ENCODE measurements around the gene TEX101.
A peak's percentile ranks its signal among the peaks of the same experiment; 100 is the strongest.

DNA sequence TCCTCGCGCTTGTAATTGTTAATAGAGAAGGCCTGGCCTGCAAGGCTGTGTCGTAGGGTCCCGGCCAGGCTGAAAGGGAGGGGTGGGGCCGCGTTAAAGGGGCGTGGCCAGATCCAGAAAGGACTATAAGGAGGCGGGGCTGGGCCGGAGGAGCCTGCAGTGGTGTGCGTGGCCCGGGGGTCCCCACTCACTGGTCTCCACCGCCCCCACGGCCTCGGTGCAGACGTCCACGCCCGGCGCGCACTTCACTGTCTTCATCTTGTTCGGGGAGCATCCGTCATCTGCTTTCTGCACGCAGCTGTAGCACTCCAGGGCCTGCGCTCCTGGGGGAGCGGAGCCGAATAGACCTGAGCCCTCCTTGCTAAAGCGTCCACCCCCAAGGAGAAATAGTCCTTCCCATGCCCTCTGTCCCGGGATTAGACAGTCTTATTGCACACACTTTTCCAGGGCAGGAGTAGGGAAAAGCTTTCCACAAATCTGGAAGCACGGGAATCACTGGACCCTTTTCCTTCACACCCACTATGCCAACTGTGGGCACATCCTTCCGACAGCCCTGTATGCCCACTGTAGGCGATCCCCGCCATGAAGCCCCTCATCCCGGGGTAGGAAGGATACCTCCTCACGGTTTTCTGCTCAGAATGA is 49.6 kb downstream of the TEX101 start:
- no peak for TF ChIP-seq BCL11A (tag by site-specific recombination; IDR thresholded peaks at IDR 0.05; ENCODE audit: low read depth)
- TF ChIP-seq, protein P1, sequence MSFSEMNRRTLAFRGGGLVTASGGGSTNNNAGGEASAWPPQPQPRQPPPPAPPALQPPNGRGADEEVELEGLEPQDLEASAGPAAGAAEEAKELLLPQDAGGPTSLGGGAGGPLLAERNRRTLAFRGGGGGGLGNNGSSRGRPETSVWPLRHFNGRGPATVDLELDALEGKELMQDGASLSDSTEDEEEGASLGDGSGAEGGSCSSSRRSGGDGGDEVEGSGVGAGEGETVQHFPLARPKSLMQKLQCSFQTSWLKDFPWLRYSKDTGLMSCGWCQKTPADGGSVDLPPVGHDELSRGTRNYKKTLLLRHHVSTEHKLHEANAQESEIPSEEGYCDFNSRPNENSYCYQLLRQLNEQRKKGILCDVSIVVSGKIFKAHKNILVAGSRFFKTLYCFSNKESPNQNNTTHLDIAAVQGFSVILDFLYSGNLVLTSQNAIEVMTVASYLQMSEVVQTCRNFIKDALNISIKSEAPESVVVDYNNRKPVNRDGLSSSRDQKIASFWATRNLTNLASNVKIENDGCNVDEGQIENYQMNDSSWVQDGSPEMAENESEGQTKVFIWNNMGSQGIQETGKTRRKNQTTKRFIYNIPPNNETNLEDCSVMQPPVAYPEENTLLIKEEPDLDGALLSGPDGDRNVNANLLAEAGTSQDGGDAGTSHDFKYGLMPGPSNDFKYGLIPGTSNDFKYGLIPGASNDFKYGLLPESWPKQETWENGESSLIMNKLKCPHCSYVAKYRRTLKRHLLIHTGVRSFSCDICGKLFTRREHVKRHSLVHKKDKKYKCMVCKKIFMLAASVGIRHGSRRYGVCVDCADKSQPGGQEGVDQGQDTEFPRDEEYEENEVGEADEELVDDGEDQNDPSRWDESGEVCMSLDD (tag by site-specific recombination; IDR thresholded peaks at IDR 0.05), result 0 out of 2 replicates have a peak, but pooled peaks have one; percentile 8
- TF ChIP-seq, protein P2, sequence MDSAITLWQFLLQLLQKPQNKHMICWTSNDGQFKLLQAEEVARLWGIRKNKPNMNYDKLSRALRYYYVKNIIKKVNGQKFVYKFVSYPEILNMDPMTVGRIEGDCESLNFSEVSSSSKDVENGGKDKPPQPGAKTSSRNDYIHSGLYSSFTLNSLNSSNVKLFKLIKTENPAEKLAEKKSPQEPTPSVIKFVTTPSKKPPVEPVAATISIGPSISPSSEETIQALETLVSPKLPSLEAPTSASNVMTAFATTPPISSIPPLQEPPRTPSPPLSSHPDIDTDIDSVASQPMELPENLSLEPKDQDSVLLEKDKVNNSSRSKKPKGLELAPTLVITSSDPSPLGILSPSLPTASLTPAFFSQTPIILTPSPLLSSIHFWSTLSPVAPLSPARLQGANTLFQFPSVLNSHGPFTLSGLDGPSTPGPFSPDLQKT (IDR thresholded peaks at IDR 0.05; ENCODE audit: borderline replicate concordance, low read depth, low read length), result no peak
- TF ChIP-seq, protein P3, sequence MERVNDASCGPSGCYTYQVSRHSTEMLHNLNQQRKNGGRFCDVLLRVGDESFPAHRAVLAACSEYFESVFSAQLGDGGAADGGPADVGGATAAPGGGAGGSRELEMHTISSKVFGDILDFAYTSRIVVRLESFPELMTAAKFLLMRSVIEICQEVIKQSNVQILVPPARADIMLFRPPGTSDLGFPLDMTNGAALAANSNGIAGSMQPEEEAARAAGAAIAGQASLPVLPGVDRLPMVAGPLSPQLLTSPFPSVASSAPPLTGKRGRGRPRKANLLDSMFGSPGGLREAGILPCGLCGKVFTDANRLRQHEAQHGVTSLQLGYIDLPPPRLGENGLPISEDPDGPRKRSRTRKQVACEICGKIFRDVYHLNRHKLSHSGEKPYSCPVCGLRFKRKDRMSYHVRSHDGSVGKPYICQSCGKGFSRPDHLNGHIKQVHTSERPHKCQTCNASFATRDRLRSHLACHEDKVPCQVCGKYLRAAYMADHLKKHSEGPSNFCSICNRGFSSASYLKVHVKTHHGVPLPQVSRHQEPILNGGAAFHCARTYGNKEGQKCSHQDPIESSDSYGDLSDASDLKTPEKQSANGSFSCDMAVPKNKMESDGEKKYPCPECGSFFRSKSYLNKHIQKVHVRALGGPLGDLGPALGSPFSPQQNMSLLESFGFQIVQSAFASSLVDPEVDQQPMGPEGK (tag by site-specific recombination; IDR thresholded peaks at IDR 0.05), result no peak
- TF ChIP-seq, protein P4, sequence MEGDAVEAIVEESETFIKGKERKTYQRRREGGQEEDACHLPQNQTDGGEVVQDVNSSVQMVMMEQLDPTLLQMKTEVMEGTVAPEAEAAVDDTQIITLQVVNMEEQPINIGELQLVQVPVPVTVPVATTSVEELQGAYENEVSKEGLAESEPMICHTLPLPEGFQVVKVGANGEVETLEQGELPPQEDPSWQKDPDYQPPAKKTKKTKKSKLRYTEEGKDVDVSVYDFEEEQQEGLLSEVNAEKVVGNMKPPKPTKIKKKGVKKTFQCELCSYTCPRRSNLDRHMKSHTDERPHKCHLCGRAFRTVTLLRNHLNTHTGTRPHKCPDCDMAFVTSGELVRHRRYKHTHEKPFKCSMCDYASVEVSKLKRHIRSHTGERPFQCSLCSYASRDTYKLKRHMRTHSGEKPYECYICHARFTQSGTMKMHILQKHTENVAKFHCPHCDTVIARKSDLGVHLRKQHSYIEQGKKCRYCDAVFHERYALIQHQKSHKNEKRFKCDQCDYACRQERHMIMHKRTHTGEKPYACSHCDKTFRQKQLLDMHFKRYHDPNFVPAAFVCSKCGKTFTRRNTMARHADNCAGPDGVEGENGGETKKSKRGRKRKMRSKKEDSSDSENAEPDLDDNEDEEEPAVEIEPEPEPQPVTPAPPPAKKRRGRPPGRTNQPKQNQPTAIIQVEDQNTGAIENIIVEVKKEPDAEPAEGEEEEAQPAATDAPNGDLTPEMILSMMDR (tag by site-specific recombination; IDR thresholded peaks at IDR 0.05), result no peak
- TF ChIP-seq ZNF423 (tag by site-specific recombination; IDR thresholded peaks at IDR 0.05), result no peak
- TF ChIP-seq, protein P5, sequence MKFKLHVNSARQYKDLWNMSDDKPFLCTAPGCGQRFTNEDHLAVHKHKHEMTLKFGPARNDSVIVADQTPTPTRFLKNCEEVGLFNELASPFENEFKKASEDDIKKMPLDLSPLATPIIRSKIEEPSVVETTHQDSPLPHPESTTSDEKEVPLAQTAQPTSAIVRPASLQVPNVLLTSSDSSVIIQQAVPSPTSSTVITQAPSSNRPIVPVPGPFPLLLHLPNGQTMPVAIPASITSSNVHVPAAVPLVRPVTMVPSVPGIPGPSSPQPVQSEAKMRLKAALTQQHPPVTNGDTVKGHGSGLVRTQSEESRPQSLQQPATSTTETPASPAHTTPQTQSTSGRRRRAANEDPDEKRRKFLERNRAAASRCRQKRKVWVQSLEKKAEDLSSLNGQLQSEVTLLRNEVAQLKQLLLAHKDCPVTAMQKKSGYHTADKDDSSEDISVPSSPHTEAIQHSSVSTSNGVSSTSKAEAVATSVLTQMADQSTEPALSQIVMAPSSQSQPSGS (tag by site-specific recombination; IDR thresholded peaks at IDR 0.05; ENCODE audit: low read depth), result no peak
- no peak for TF ChIP-seq ZNF274 (IDR thresholded peaks at IDR 0.05; ENCODE audit: low read length)
- TF ChIP-seq ZNF274 (tag by site-specific recombination; IDR thresholded peaks at IDR 0.05; ENCODE audit: borderline replicate concordance), result no peak
- TF ChIP-seq, protein P6, sequence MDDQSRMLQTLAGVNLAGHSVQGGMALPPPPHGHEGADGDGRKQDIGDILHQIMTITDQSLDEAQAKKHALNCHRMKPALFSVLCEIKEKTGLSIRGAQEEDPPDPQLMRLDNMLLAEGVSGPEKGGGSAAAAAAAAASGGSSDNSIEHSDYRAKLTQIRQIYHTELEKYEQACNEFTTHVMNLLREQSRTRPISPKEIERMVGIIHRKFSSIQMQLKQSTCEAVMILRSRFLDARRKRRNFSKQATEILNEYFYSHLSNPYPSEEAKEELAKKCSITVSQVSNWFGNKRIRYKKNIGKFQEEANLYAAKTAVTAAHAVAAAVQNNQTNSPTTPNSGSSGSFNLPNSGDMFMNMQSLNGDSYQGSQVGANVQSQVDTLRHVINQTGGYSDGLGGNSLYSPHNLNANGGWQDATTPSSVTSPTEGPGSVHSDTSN (CRISPR knock-in tag; IDR thresholded peaks at IDR 0.05), result no peak

Measured in HEK293 (cell line).